GM12864 (cell line): Measurements from ENCODE around the gene CASS4.

Experiments used
- DNase-seq: peaks from one replicate; pipeline ENCODE4 v3.0.0-alpha.2; 2011; ENCODE audit warnings: low read depth
- H3K4me3 ChIP-seq: 2 replicates; pipeline ENCODE4 v1.5.1; 2011; ENCODE audit warnings: mild to moderate bottlenecking, low read depth, low read length, control low read depth
- CTCF ChIP-seq: IDR thresholded peaks from 2 replicates; pipeline ENCODE4 v1.5.1; 2011; ENCODE audit warnings: low read depth, mild to moderate bottlenecking, moderate library complexity, low read length, control low read depth, inconsistent platforms; ENCODE audit errors: missing control alignments

The CASS4 gene

GRCh38 chr20:56417402-56417801 lies 5.3 kb downstream of the CASS4 start:
- no peak for DNase-seq
- no peak for TF ChIP-seq CTCF
- H3K4me3 ChIP-seq = no peak overlapping the region

GRCh38 chr20:56417911-56418310 lies 5.9 kb downstream of the CASS4 start:
- no peak overlapping the region for H3K4me3 ChIP-seq
- no peak for DNase-seq
- TF ChIP-seq CTCF = no peak

GRCh38 chr20:56418385-56418861 lies 6.4 kb downstream of the CASS4 start:
- no peak overlapping the region for H3K4me3 ChIP-seq
- no peak for TF ChIP-seq CTCF

GRCh38 chr20:56420028-56420427 lies 8.0 kb downstream of the CASS4 start:
- TF ChIP-seq CTCF = no peak
- no peak for DNase-seq
- H3K4me3 ChIP-seq = no peak overlapping the region

More at GRCh38 chr20:56418385-56418861, 6.4 kb downstream of the CASS4 start:
- no peak for DNase-seq

GRCh38 chr20:56420940-56421688 lies 9.1 kb downstream of the CASS4 start:
- no peak overlapping the region for H3K4me3 ChIP-seq
- DNase-seq = no peak
- TF ChIP-seq CTCF = no peak

- no peak for TF ChIP-seq CTCF
- no peak overlapping the region for H3K4me3 ChIP-seq
- DNase-seq = no peak
Measured at GRCh38 chr20:56422076-56422823, 10.2 kb downstream of the CASS4 start.
